Right lobe of liver (tissue), 4 donors: ENCODE results near the gene GALNT11.

Experiments
- CTCF ChIP-seq, 4 donors: fragments of 200-600 bp in 3 of 4; fragments of 450-650 bp in 1 of 4; IDR thresholded peaks; one replicate each; pipeline versions ENCODE4 v1.5.1 to v1.8.0; 2016 to 2022; ENCODE audit warnings: antibody characterized with exemption in 4 of 4, mild to moderate bottlenecking in 2 of 4
- POLR2A ChIP-seq: fragments of 450-650 bp; IDR thresholded peaks from one replicate; pipeline ENCODE4 v1.6.1; 2017; ENCODE audit warnings: antibody characterized with exemption, mild to moderate bottlenecking
- donor health status: DM: no; HTN: no; CAD: no.
- donor health status: DM: no; HTN: no; CAD: no.
- donor health status: DM: no; HTN: yes; CAD: no.

GRCh38 chr7:152078025-152078424, 52.6 kb downstream of the GALNT11 start:
- no peak for TF ChIP-seq CTCF (IDR thresholded peaks at IDR 0.05)
- no peak for TF ChIP-seq POLR2A
